ENCODE measurements around the gene COL13A1. TPM values are rescaled to one million over a fixed set of nuclear protein-coding genes. Genes with fewer than 3 reads are reported as not detected.

Gene COL13A1
- total RNA-seq, 1 experiment from 2014 or later = 3.6 TPM

DNA sequence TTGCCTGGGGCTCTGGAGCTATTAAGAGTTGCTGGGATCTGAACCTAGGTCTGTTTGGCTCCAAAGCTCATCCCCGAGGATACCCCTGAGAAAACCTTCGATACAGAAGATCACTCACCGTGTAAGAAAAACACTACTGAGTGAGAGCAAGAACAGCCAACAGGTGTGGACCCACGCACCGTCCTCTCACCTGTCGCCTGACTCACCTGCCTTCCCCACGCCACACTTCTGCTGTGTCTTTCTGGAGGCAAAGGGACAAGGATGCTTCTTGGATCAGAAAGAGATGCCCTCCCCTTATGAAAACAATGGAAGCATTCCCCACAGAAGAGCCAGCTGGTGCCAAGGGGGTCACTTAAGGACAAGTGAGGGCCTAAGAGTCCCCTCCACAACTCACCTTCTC is 46.7 kb downstream of the COL13A1 start:
- H2BK15ac ChIP-seq (ENCODE audit: low read depth, low read length) = no peak overlapping the region
- H3T11ph ChIP-seq (ENCODE audit: low read length) = no peak overlapping the region
- H3K18ac ChIP-seq (ENCODE audit: insufficient read length, low read depth, low read length) = no peak overlapping the region
- no peak overlapping the region for H3K9ac ChIP-seq (ENCODE audit: extremely low read depth, insufficient read length, low read length)
- H2BK5ac ChIP-seq (ENCODE audit: insufficient read length, low read length) = no peak overlapping the region
- H4K91ac ChIP-seq (ENCODE audit: insufficient read length, low read depth, low read length) = no peak overlapping the region
- H3K36me3 Mint-ChIP-seq (ENCODE audit: insufficient read depth in 1 of 3, low read depth in 3 of 3) = no peaks in the 10 kb centered on the region
- no peaks in the 10 kb centered on the region for H3K23me2 ChIP-seq (ENCODE audit: insufficient read length, low read depth, low read length, poor library complexity, severe bottlenecking)
- H3K4me1 ChIP-seq (ENCODE audit: insufficient read depth, low read length) = peaks cover 37% of the 10 kb centered on the region
- H3K27ac ChIP-seq (ENCODE audit: insufficient read length, low read depth, low read length) = no peak overlapping the region
- no peak overlapping the region for H2BK20ac ChIP-seq (ENCODE audit: low read depth, low read length, poor library complexity, severe bottlenecking)
- TF ChIP-seq, protein P1, sequence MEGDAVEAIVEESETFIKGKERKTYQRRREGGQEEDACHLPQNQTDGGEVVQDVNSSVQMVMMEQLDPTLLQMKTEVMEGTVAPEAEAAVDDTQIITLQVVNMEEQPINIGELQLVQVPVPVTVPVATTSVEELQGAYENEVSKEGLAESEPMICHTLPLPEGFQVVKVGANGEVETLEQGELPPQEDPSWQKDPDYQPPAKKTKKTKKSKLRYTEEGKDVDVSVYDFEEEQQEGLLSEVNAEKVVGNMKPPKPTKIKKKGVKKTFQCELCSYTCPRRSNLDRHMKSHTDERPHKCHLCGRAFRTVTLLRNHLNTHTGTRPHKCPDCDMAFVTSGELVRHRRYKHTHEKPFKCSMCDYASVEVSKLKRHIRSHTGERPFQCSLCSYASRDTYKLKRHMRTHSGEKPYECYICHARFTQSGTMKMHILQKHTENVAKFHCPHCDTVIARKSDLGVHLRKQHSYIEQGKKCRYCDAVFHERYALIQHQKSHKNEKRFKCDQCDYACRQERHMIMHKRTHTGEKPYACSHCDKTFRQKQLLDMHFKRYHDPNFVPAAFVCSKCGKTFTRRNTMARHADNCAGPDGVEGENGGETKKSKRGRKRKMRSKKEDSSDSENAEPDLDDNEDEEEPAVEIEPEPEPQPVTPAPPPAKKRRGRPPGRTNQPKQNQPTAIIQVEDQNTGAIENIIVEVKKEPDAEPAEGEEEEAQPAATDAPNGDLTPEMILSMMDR (conservative IDR thresholded peaks at IDR 0.05) = no peak
- H4K8ac ChIP-seq (replicated peaks; ENCODE audit: insufficient read length, low read depth, low read length) = no peak overlapping the region
- no peak overlapping the region for H2BK120ac ChIP-seq (ENCODE audit: low read depth, low read length, poor library complexity, severe bottlenecking)
- no peak overlapping the region for H2AK5ac ChIP-seq (ENCODE audit: insufficient read length, low read length)
- no peak overlapping the region for H3K14ac ChIP-seq (ENCODE audit: insufficient read depth, low read length)
- no peak for DNase-seq
- H3K23ac ChIP-seq (ENCODE audit: insufficient read length, low read depth, low read length) = no peak overlapping the region
- no peak overlapping the region for H4K5ac ChIP-seq (ENCODE audit: insufficient read length, low read depth, low read length)
- H3K56ac ChIP-seq (ENCODE audit: insufficient read length, low read depth, low read length) = no peak overlapping the region
- no CpG with 5 or more reads among the region's 7 CpGs for WGBS (ENCODE audit: extremely low coverage, insufficient read length, low lambda C conversion rate)
- no peaks in the 10 kb centered on the region for H3K27me3 ChIP-seq (ENCODE audit: insufficient read depth, low read length)
- H3K79me2 ChIP-seq (ENCODE audit: insufficient read depth, low read length) = no peaks in the 10 kb centered on the region
- H3K9me3 Mint-ChIP-seq = no peaks in the 10 kb centered on the region
- H3K4me3 Mint-ChIP-seq = no peak overlapping the region
- peak overlapping the region in 1 of 3 experiments; percentile 96; a peak in 1 of 7 replicates for H3K27ac Mint-ChIP-seq
- H3K79me1 ChIP-seq (ENCODE audit: insufficient read depth, low read depth, low read length, poor library complexity, severe bottlenecking) = no peaks in the 10 kb centered on the region
- no peaks in the 10 kb centered on the region; the same call in 1 of the 2 replicates for H3K27me3 Mint-ChIP-seq (ENCODE audit: low read depth)
- no peaks in the 10 kb centered on the region for H4K20me1 ChIP-seq (ENCODE audit: control insufficient read depth, insufficient read depth, insufficient read length)
- H2BK12ac ChIP-seq (ENCODE audit: insufficient read length, low read depth, low read length) = no peak overlapping the region
- H3K4me1 Mint-ChIP-seq = peaks cover 80 to 82% of the 10 kb centered on the region in 2 experiments
- no peak overlapping the region for H3K4me2 ChIP-seq (ENCODE audit: insufficient read depth, insufficient read length, low read length)
- no peak overlapping the region for H3K4ac ChIP-seq (ENCODE audit: low read depth, low read length)
- no peaks in the 10 kb centered on the region for H3K9me3 ChIP-seq (ENCODE audit: control insufficient read depth, low read depth, low read length)
- H2AFZ ChIP-seq (ENCODE audit: low read length) = no peak overlapping the region

Data from H9 (cell line).